Kidney (tissue), 14 donors: ENCODE results near the gene CHTF8. TPM values are rescaled to one million over a fixed set of nuclear protein-coding genes. Genes with fewer than 3 reads are reported as not detected.

Source experiments
- DNase-seq, 5 donors: peaks; one replicate each; pipeline ENCODE4 v3.0.0-alpha.2; 2013 to 2020
- FAIRE-seq: peaks from 2 replicates; lab custom pipeline; 2012; peaks lifted over from hg19 to GRCh38; lab: Jason Lieb, UNC
- H3K27ac ChIP-seq, 2 donors: one replicate each; pipeline ENCODE4 v1.7.0; 2013; ENCODE audit warnings: low read depth in 2 of 2, low read length in 2 of 2, inconsistent platforms in 1 of 2
- H3K27me3 ChIP-seq: one replicate; pipeline ENCODE4 v1.7.1; 2013; ENCODE audit warnings: low read length, inconsistent platforms; ENCODE audit not compliant: control insufficient read depth, insufficient read depth
- H3K36me3 ChIP-seq, 3 donors: one replicate each; pipeline versions ENCODE4 v1.7.0 to v1.7.1; 2013; ENCODE audit warnings: low read length in 3 of 3, control low read depth in 1 of 3, inconsistent platforms in 1 of 3; ENCODE audit not compliant: insufficient read depth in 3 of 3, control insufficient read depth in 2 of 3
- H3K4me1 ChIP-seq, 3 donors: one replicate each; pipeline versions ENCODE4 v1.7.0 to v1.7.1; 2013; ENCODE audit warnings: low read length in 3 of 3, inconsistent platforms in 1 of 3, low read depth in 1 of 3; ENCODE audit not compliant: control insufficient read depth in 2 of 3, insufficient read depth in 2 of 3
- H3K4me3 ChIP-seq, 3 donors: one replicate each; pipeline versions ENCODE4 v1.7.0 to v1.8.1; 2013; ENCODE audit warnings: low read length in 3 of 3, control low read depth in 1 of 3, inconsistent platforms in 1 of 3
- H3K9ac ChIP-seq, 3 donors: one replicate each; pipeline versions ENCODE4 v1.7.0 to v1.7.1; 2013; ENCODE audit warnings: low read length in 3 of 3, control low read depth in 1 of 3, inconsistent platforms in 1 of 3
- H3K9me3 ChIP-seq, 3 donors: one replicate each; pipeline versions ENCODE4 v1.7.0 to v1.7.1; 2013; ENCODE audit warnings: low read length in 3 of 3, control low read depth in 1 of 3, inconsistent platforms in 1 of 3; ENCODE audit not compliant: control insufficient read depth in 2 of 3, insufficient read depth in 1 of 3
- intact Hi-C: fragments of 100-400 bp; cut with DNase I; formaldehyde crosslinking; loops from one replicate; pipeline ENCODE4 v1.11.1; 2022
- polyA plus RNA-seq: library from polyadenylated mRNA; stranded (reverse); fragments of 350-450 nt; fragmentation: Illumina TruSeq; extraction: RNeasy Lipid Tissue Mini Kit (QIAGEN cat#74804); gene quantifications from one replicate; pipeline ENCODE4 v1.2.3, GENCODE V29; 2014; ENCODE audit warnings: low read depth, low replicate concordance; ENCODE audit not compliant: insufficient read depth
- total RNA-seq: library from RNA; stranded (reverse); fragmentation: NEBNext Ultra II Directional; extraction: Animal tissue kit (Norgen Biotek cat#: 25700); gene quantifications from one replicate; pipeline ENCODE4 v1.2.1, GENCODE V29; 2021
- TF ChIP-seq, protein P1 (sequence below): IDR thresholded peaks from 3 replicates; pipeline ENCODE4 v1.5.1; 2012; ENCODE audit warnings: mild to moderate bottlenecking, moderate library complexity, borderline replicate concordance; ENCODE audit not compliant: insufficient read depth; ENCODE audit errors: extremely low read depth
- donor health status: control.
- donor health status: control.
- donor health status: control.
- donor health status: control.
- donor health status: control.
- donor health status: DM: yes; HTN: yes; CAD: no.
- donor health status: Normal renal cell carcinoma (clear cell type).

CHTF8 gene
- total and polyA plus RNA-seq, 2 donors from 2014 or later = 124 to 163 TPM

DNA sequence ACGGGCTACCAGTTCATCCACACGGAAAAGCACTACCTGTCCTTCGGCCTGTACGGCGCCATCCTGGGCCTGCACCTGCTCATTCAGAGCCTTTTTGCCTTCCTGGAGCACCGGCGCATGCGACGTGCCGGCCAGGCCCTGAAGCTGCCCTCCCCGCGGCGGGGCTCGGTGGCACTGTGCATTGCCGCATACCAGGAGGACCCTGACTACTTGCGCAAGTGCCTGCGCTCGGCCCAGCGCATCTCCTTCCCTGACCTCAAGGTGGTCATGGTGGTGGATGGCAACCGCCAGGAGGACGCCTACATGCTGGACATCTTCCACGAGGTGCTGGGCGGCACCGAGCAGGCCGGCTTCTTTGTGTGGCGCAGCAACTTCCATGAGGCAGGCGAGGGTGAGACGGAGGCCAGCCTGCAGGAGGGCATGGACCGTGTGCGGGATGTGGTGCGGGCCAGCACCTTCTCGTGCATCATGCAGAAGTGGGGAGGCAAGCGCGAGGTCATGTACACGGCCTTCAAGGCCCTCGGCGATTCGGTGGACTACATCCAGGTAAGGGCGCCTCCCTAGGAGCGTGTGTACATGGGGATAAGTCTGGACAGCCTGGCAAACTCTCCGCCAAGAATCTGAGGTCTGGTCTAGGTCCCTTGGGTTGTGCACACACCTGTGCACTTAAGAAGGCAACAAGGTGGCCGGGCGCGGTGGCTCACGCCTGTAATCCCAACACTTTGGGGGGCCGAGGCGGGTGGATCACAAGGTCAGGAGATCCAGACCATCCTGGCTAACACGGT is 22.7 kb downstream of the CHTF8 start:
- TF ChIP-seq, protein P1, sequence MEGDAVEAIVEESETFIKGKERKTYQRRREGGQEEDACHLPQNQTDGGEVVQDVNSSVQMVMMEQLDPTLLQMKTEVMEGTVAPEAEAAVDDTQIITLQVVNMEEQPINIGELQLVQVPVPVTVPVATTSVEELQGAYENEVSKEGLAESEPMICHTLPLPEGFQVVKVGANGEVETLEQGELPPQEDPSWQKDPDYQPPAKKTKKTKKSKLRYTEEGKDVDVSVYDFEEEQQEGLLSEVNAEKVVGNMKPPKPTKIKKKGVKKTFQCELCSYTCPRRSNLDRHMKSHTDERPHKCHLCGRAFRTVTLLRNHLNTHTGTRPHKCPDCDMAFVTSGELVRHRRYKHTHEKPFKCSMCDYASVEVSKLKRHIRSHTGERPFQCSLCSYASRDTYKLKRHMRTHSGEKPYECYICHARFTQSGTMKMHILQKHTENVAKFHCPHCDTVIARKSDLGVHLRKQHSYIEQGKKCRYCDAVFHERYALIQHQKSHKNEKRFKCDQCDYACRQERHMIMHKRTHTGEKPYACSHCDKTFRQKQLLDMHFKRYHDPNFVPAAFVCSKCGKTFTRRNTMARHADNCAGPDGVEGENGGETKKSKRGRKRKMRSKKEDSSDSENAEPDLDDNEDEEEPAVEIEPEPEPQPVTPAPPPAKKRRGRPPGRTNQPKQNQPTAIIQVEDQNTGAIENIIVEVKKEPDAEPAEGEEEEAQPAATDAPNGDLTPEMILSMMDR = no peak
- no peaks in the 10 kb centered on the region for H3K27me3 ChIP-seq
- H3K4me1 ChIP-seq = peaks cover 0 to 18% (median 6%) of the 10 kb centered on the region in 3 donors
- no peak for FAIRE-seq
- H3K27ac ChIP-seq = no peak overlapping the region
- intact Hi-C loops = no loop called here
- DNase-seq = peak in 1 of 5 donors; percentile 34
- H3K9me3 ChIP-seq = no peaks in the 10 kb centered on the region
- peaks cover 0 to 10% (median 2%) of the 10 kb centered on the region in 3 donors for H3K36me3 ChIP-seq
- no peak overlapping the region for H3K4me3 ChIP-seq
- H3K9ac ChIP-seq = no peak overlapping the region

DNA sequence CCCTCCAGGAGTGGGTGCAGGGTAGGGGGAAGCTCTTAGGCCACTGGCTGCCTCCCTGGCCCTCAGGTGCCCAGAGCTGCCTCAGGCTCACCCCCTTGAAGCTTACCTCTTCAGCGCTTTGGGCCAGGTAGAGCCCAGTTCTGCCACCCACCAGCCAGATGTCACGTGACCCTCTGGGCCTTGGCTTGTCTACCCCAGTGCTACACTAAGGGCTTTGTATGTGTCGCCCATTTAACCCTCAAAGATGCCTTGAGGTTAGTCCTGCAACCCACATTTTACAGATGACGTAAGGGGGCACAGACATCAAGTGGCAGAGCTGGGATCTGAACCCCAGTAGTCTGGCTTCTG is 23.5 kb downstream of the CHTF8 start:
- H3K4me1 ChIP-seq = peaks cover 0 to 18% (median 6%) of the 10 kb centered on the region in 3 donors
- H3K4me3 ChIP-seq = no peak overlapping the region
- no peaks in the 10 kb centered on the region for H3K27me3 ChIP-seq
- FAIRE-seq = no peak
- no peak for DNase-seq
- TF ChIP-seq, protein P1 = no peak
- H3K9ac ChIP-seq = no peak overlapping the region
- no peak overlapping the region for H3K27ac ChIP-seq
- no peaks in the 10 kb centered on the region for H3K9me3 ChIP-seq
- intact Hi-C loops = no loop called here
- H3K36me3 ChIP-seq = peaks cover 0 to 10% (median 2%) of the 10 kb centered on the region in 3 donors

DNA sequence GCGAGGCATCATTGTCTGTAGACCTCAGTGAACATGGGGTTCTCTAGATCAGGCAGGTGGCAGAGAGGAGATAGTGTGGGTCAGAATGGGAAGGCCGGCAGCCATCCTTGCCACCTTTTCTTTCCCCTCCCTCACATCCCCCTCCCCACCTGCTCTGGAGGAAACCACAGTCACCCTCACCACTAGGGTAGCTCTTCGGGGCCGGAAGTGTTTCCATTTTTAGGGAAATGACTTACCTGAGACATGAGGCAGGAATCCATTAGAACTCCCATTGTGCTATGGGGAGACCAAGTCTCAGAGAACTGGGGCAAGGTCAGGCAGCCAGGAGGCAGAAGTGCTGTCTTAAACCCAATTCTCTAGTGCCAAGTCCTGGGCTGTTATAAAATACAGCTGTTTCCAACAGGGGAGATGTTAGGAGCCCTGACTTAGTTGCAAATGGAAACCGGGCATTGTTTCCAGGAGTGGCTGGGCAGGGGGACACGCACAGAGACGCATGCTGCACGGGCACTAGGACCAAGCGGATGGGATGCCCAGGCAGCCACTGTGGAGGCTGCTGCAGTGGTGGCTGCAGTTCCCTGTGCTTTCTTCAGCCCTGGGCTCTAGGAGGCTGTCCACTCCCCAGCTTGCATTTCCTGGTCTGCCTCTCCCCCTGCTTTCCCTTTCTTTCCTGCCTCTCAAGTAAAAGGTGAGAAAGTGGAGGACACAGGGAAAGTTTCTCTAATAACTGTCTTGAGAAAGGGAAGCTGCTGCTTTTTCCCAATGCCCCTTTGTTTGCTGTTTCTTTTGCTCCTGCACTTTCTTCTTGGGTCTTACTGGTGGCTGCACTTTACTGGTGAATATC is 24.1 kb downstream of the CHTF8 start:
- peaks cover 0 to 18% (median 6%) of the 10 kb centered on the region in 3 donors for H3K4me1 ChIP-seq
- DNase-seq (peak in 2 of 5 donors; percentile 41 to 42), FAIRE-seq (no peak)
- intact Hi-C loops = no loop called here
- no peaks in the 10 kb centered on the region for H3K9me3 ChIP-seq
- H3K27ac ChIP-seq = no peak overlapping the region
- no peaks in the 10 kb centered on the region for H3K27me3 ChIP-seq
- H3K36me3 ChIP-seq = peaks cover 0 to 7% (median 2%) of the 10 kb centered on the region in 3 donors
- no peak overlapping the region for H3K9ac ChIP-seq
- TF ChIP-seq, protein P1 = no peak
- no peak overlapping the region for H3K4me3 ChIP-seq
